A549 (cell line): Measurements from ENCODE around the gene ZSCAN10. TPM values are rescaled to one million over a fixed set of nuclear protein-coding genes. Genes with fewer than 3 reads are reported as not detected.

Experiments used
- ATAC-seq, 2 experiments: fragments of 200-7000 bp in 1 of 2; fragments of >200 bp in 1 of 2; cut with Nextera tagmentation in 1 of 2; cut with Tn5 transposase in 1 of 2; 3 replicates each; pipeline versions ENCODE4 v1.8.0 to v1.9.1; 2018 to 2020; ENCODE audit warnings: mild to moderate bottlenecking in 1 of 2, moderate library complexity in 1 of 2
- CTCF ChIA-PET: fragments of 300-600 bp; sonication (Branson Sonifier 250); formaldehyde crosslinking; extraction: SDS; loops from one replicate; lab custom pipeline; 2021; ENCODE audit warnings: antibody characterized with exemption, inconsistent platforms; lab: Yijun Ruan, JAX
- POLR2A ChIA-PET: fragments of 350-600 bp; formaldehyde crosslinking; extraction: SDS; loops from one replicate; lab custom pipeline; 2021; ENCODE audit warnings: antibody characterized with exemption, inconsistent platforms; lab: Yijun Ruan, JAX
- DNase-seq, 2 experiments: peaks; one replicate each; pipeline versions ENCODE4 v3.0.0 to v3.0.0-alpha.2; 2011 to 2016; ENCODE audit warnings: low read depth in 1 of 2, low spot score in 1 of 2
- FAIRE-seq: peaks from 2 replicates; lab custom pipeline; 2011; peaks lifted over from hg19 to GRCh38; lab: Jason Lieb, UNC
- H3K27ac ChIP-seq, 2 experiments: fragments of >200 bp; sonication (Bioruptor Twin); formaldehyde crosslinking; 3 replicates each; pipeline ENCODE4 v1.5.1; 2016 to 2017
- H3K4me1 ChIP-seq: fragments of >200 bp; sonication (Bioruptor Twin); formaldehyde crosslinking; 3 replicates; pipeline ENCODE4 v1.6.1; 2016
- H3K4me2 ChIP-seq: fragments of >200 bp; sonication (Bioruptor Twin); formaldehyde crosslinking; 3 replicates; pipeline ENCODE4 v1.6.1; 2016
- H3K4me3 ChIP-seq: fragments of >200 bp; sonication (Bioruptor Twin); formaldehyde crosslinking; 3 replicates; pipeline ENCODE4 v1.5.1; 2016
- H3K9me3 ChIP-seq: fragments of >200 bp; sonication (Bioruptor Twin); formaldehyde crosslinking; 3 replicates; pipeline ENCODE4 v1.6.1; 2016
- CBX2 ChIP-seq: fragments of 200-600 bp; sonication (generic); IDR thresholded peaks from 2 replicates; pipeline ENCODE4 v1.6.1; 2016; ENCODE audit warnings: low read depth, mild to moderate bottlenecking, borderline replicate concordance
- CHD2 ChIP-seq: fragments of 150-350 bp; IDR thresholded peaks from 2 replicates; pipeline ENCODE4 v1.6.1; 2014; ENCODE audit warnings: low read length; ENCODE audit not compliant: partially characterized antibody
- CHD4 ChIP-seq: fragments of 200-600 bp; sonication (generic); IDR thresholded peaks from 2 replicates; pipeline ENCODE4 v1.6.1; 2016; ENCODE audit warnings: antibody characterized with exemption, mild to moderate bottlenecking, borderline replicate concordance
- EHMT2 ChIP-seq: fragments of 200-600 bp; sonication (generic); IDR thresholded peaks from 2 replicates; pipeline ENCODE4 v1.6.1; 2016; ENCODE audit warnings: antibody characterized with exemption, low read depth, mild to moderate bottlenecking, moderate library complexity
- EP300 ChIP-seq, 2 experiments: fragments of >200 bp; sonication (Bioruptor Twin); formaldehyde crosslinking; IDR thresholded peaks; 2 replicates in 1 of 2; 3 replicates in 1 of 2; pipeline ENCODE4 v1.6.1; 2016 to 2017
- ESRRA ChIP-seq: fragments of 150-350 bp; IDR thresholded peaks from 2 replicates; pipeline ENCODE4 v1.6.1; 2014; ENCODE audit warnings: mild to moderate bottlenecking, low read length, borderline replicate concordance
- FOXS1 ChIP-seq: fragments of 250-450 bp; sonication (Bioruptor Pico); IDR thresholded peaks from 2 replicates; pipeline ENCODE4 v1.5.0; 2020; ENCODE audit warnings: mild to moderate bottlenecking, moderate library complexity
- HOXA7 ChIP-seq: fragments of 250-450 bp; sonication (Bioruptor Pico); IDR thresholded peaks from 2 replicates; pipeline ENCODE4 v1.5.0; 2020; ENCODE audit warnings: mild to moderate bottlenecking, moderate library complexity
- HOXB5 ChIP-seq: fragments of 250-450 bp; sonication (Bioruptor Pico); IDR thresholded peaks from 2 replicates; pipeline ENCODE4 v1.5.0; 2020; ENCODE audit warnings: mild to moderate bottlenecking, moderate library complexity
- JUN ChIP-seq, 2 experiments: fragments of >200 bp; sonication (Bioruptor Twin); formaldehyde crosslinking; IDR thresholded peaks; 2 replicates in 1 of 2; 3 replicates in 1 of 2; pipeline ENCODE4 v1.6.1; 2016 to 2017
- JUNB ChIP-seq: fragments of >200 bp; sonication (Bioruptor Twin); formaldehyde crosslinking; IDR thresholded peaks from 2 replicates; pipeline ENCODE4 v1.6.1; 2016
- KDM5A ChIP-seq: fragments of 200-600 bp; sonication (generic); IDR thresholded peaks from 2 replicates; pipeline ENCODE4 v1.6.1; 2016; ENCODE audit warnings: antibody characterized with exemption, mild to moderate bottlenecking
- NFE2L2 ChIP-seq: fragments of 150-350 bp; conservative IDR thresholded peaks from 2 replicates; pipeline ENCODE4 v1.6.1; 2014; ENCODE audit warnings: low read length
- NR3C1 ChIP-seq: fragments of >200 bp; sonication (Bioruptor Twin); formaldehyde crosslinking; IDR thresholded peaks from 3 replicates; pipeline ENCODE4 v1.6.1; 2017
- RCOR1 ChIP-seq: fragments of 150-350 bp; IDR thresholded peaks from 2 replicates; pipeline ENCODE4 v1.6.1; 2014; ENCODE audit warnings: antibody characterized with exemption, low read length, low read depth
- RFX5 ChIP-seq: fragments of 450-650 bp; IDR thresholded peaks from 2 replicates; pipeline ENCODE4 v1.7.1; 2014; ENCODE audit warnings: antibody characterized with exemption, mild to moderate bottlenecking, moderate library complexity
- SREBF2 ChIP-seq: fragments of 450-650 bp; IDR thresholded peaks from 2 replicates; pipeline ENCODE4 v1.6.1; 2014; ENCODE audit warnings: mild to moderate bottlenecking, moderate library complexity
- WGBS: methylation state at CpG from one replicate; pipeline ENCODE4 v1.1.6; 2017; ENCODE audit errors: missing lambda C conversion rate; 5-methylcytosine and 5-hydroxymethylcytosine counted together
- polyA plus RNA-seq, 4 experiments: library from polyadenylated mRNA; depleted of rRNA in 3 of 4; stranded (reverse); fragments of >200 nt; fragmentation: RNase III in 1 of 4; extraction: RNeasy Plus Mini Kit Qiagen cat#74134 plus additional on column Dnase treatment in 1 of 4; gene quantifications; 2 replicates in 3 of 4; 3 replicates in 1 of 4; pipeline ENCODE4 v1.2.3, GENCODE V29; 2011 to 2017
- TF ChIP-seq, protein P1 (sequence below): fragments of 150-350 bp; IDR thresholded peaks from 2 replicates; pipeline ENCODE4 v1.6.1; 2014; ENCODE audit warnings: low read depth, mild to moderate bottlenecking, low read length
- TF ChIP-seq, protein P2 (sequence below): fragments of 450-650 bp; IDR thresholded peaks from 2 replicates; pipeline ENCODE4 v1.6.1; 2014; ENCODE audit warnings: antibody characterized with exemption
- TF ChIP-seq, protein P3 (sequence below): fragments of >200 bp; sonication (Bioruptor Twin); formaldehyde crosslinking; IDR thresholded peaks from 3 replicates; pipeline ENCODE4 v1.6.1; 2016

The ZSCAN10 gene
- polyA plus RNA-seq, 2 of the 4 experiments (the other 2 are of a cell fraction): 0.08 TPM; not detected in 1

DNA sequence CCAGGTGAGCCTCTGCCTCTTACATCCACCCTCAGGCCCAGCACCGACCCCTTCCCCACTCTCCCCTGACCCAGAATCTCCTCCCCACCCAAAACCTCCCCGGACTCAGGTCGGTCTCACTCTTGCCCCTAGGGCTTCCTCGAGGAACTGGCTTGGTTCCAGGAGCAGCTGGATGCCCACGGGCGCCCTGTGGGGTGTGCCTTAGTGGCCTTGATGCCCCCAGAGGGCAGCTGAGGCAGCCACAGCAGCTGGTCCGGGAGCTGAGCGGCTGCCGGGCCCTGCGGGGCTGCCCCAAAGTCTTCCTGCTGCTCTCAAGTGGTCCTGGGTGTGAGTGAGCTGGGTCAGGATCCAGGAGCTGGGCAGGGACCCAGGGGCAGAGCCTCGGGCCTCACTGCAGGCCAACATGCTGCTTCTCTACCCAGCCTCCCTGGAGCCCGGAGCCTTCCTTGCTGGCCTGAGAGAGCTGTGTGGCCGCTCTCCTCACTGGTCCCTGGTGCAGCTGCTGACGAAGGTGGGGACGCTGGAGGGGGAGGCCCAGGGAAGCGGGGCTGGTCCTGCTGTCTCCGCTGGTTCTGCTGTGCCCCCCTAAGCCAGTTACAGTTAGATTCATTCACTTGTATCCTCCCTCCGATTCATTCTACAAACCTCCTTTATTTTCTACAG is 45.4 kb upstream of the ZSCAN10 start:
- POLR2A ChIA-PET: interaction anchor here (2.3 kb wide), 1 partner anchor 10 kb away, joined by 23 read pairs; the partner anchor contains the start of gene ZNF213
- ATAC-seq: 0 out of 6 replicates have a peak, but pooled peaks of 1 of the 2 experiments have one; percentile 4
- no peak for TF ChIP-seq RFX5
- TF ChIP-seq HOXB5 (CRISPR knock-in tag): no peak
- TF ChIP-seq, protein P1, sequence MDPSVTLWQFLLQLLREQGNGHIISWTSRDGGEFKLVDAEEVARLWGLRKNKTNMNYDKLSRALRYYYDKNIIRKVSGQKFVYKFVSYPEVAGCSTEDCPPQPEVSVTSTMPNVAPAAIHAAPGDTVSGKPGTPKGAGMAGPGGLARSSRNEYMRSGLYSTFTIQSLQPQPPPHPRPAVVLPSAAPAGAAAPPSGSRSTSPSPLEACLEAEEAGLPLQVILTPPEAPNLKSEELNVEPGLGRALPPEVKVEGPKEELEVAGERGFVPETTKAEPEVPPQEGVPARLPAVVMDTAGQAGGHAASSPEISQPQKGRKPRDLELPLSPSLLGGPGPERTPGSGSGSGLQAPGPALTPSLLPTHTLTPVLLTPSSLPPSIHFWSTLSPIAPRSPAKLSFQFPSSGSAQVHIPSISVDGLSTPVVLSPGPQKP: no peak
- no peak for TF ChIP-seq NFE2L2
- TF ChIP-seq, protein P2, sequence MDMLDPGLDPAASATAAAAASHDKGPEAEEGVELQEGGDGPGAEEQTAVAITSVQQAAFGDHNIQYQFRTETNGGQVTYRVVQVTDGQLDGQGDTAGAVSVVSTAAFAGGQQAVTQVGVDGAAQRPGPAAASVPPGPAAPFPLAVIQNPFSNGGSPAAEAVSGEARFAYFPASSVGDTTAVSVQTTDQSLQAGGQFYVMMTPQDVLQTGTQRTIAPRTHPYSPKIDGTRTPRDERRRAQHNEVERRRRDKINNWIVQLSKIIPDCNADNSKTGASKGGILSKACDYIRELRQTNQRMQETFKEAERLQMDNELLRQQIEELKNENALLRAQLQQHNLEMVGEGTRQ: no peak
- TF ChIP-seq HOXA7 (CRISPR knock-in tag): no peak
- TF ChIP-seq ESRRA: no peak
- TF ChIP-seq EP300 (IDR thresholded peaks at IDR 0.05): no peak
- no peak for TF ChIP-seq NR3C1
- DNase-seq: no peak
- no peak overlapping the region for H3K4me2 ChIP-seq
- no peak overlapping the region for H3K4me3 ChIP-seq
- WGBS: 75% methylated on average over 13 of the region's 18 CpGs
- H3K27ac ChIP-seq: no peak overlapping the region
- FAIRE-seq: no peak
- H3K9me3 ChIP-seq: no peaks in the 10 kb centered on the region
- H3K4me1 ChIP-seq: peaks cover 6% of the 10 kb centered on the region
- CTCF ChIA-PET: interaction anchor here (0.8 to 11.2 kb wide), 4 partner anchors 9 to 86 kb away, joined by 3 to 158 read pairs (median 6); partner anchors contain the start of gene ZNF213

DNA sequence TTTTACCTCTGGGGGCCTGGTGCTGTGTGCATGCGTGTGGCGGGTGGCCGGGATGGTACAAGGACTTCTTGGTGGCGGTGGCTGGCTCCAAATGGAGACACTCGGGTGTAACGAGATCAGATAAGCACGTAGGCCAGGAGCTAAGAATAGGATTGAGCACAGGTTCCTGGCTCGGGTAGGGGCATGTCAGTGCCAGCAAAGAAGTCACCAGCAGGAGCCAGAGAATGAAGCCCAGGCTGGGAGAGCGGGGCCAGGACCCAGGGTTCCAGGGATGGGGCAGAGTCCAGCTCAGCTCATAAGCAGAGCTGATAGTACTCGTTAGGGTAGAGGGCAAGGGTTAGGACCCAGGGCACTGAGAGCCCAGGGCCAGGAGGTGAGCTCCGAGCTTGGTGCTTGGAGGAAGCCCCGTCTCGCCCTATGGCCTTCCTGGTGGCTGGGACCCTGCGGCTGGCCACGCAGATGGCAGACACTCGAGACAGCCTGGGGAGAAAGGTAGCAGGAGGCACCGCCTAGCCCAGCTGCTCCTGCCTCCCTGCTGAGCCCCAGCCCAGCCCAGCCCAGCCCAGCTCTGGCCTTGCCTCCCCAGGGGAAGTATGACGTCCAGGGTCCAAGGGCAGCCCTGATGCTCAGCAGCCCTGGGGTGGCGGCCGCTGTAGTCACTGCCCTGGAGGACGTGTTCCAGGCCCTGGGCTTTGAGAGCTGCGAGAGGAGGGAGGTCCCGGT is 44.7 kb upstream of the ZSCAN10 start:
- ChIA-PET CTCF (interaction anchor here (0.8 to 11.2 kb wide), 3 partner anchors 9 to 43 kb away, joined by 4 to 158 read pairs (median 9); partner anchors contain the start of gene ZNF213), POLR2A (interaction anchor here (2.3 kb wide), 1 partner anchor 9 kb away, joined by 23 read pairs; the partner anchor contains the start of gene ZNF213)
- 84% methylated on average over 15 of the region's 23 CpGs for WGBS
- ATAC-seq (peak; percentile 6 to 14; a peak in 2 of 6 replicates), FAIRE-seq (no peak), DNase-seq (no peak)
- Histone ChIP-seq H3K27ac (no peak overlapping the region), H3K4me2 (no peak overlapping the region), H3K9me3 (no peaks in the 10 kb centered on the region), H3K4me3 (no peak overlapping the region), H3K4me1 (no peaks in the 10 kb centered on the region)
- TF ChIP-seq, protein P3, sequence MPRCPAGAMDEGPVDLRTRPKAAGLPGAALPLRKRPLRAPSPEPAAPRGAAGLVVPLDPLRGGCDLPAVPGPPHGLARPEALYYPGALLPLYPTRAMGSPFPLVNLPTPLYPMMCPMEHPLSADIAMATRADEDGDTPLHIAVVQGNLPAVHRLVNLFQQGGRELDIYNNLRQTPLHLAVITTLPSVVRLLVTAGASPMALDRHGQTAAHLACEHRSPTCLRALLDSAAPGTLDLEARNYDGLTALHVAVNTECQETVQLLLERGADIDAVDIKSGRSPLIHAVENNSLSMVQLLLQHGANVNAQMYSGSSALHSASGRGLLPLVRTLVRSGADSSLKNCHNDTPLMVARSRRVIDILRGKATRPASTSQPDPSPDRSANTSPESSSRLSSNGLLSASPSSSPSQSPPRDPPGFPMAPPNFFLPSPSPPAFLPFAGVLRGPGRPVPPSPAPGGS: no peak
- no peak for TF ChIP-seq KDM5A
- TF ChIP-seq CHD4: no peak
- TF ChIP-seq JUNB: no peak
- TF ChIP-seq ESRRA: no peak

GRCh38 chr16:3143189-3143588 is 44.1 kb upstream of the ZSCAN10 start:
- no peaks in the 10 kb centered on the region for H3K4me1 ChIP-seq
- no peak for TF ChIP-seq EHMT2
- no peak for TF ChIP-seq HOXA7 (CRISPR knock-in tag)
- no peak for TF ChIP-seq JUN (IDR thresholded peaks at IDR 0.05)
- TF ChIP-seq CBX2: no peak
- no peak for TF ChIP-seq SREBF2
- TF ChIP-seq RFX5: no peak
- TF ChIP-seq RCOR1: no peak
- TF ChIP-seq FOXS1 (CRISPR knock-in tag): no peak
- TF ChIP-seq CHD2: no peak
- no peak for TF ChIP-seq KDM5A
- TF ChIP-seq, protein P3: no peak
- no peaks in the 10 kb centered on the region for H3K9me3 ChIP-seq
- H3K4me3 ChIP-seq: no peak overlapping the region
- no peak for ATAC-seq
- no peak overlapping the region for H3K27ac ChIP-seq
- no peak overlapping the region for H3K4me2 ChIP-seq
- 86% methylated on average over 11 of the region's 11 CpGs for WGBS
- POLR2A ChIA-PET: interaction anchor here (2.3 kb wide), 1 partner anchor 9 kb away, joined by 23 read pairs; the partner anchor contains the start of gene ZNF213
- no peak for FAIRE-seq
- DNase-seq: no peak
- CTCF ChIA-PET: interaction anchor here (1.2 to 11.2 kb wide), 2 partner anchors 13 to 114 kb away, joined by 3 to 158 read pairs; no protein-coding TSS in a partner anchor
